Neural crest cell (in vitro differentiated cells): Measurements from ENCODE around the gene NOL4L. TPM values are rescaled to one million over a fixed set of nuclear protein-coding genes. Genes with fewer than 3 reads are reported as not detected.
A peak's percentile ranks its signal among the peaks of the same experiment; 100 is the strongest.
"Not testable (repeated sequence)": the region's sequence is repeated elsewhere in the genome, so short reads cannot be mapped to it uniquely, and the experiment has no call there.

ENCODE experiments used
- DNase-seq: peaks from one replicate; pipeline ENCODE4 v3.0.0; 2021; ENCODE audit warnings: low read depth, mixed read lengths, low spot score
- H3K27ac Mint-ChIP-seq: one replicate; pipeline ENCODE4 v1.8.0; 2021; ENCODE audit warnings: mild to moderate bottlenecking, mixed read lengths; ENCODE audit not compliant: unreplicated experiment
- H3K27me3 Mint-ChIP-seq: 2 replicates; pipeline ENCODE4 v1.8.0; 2021; ENCODE audit warnings: low read depth, mild to moderate bottlenecking, mixed read lengths
- H3K36me3 Mint-ChIP-seq: 2 replicates; pipeline ENCODE4 v1.8.0; 2021; ENCODE audit warnings: low read depth, mild to moderate bottlenecking, mixed read lengths
- H3K4me1 Mint-ChIP-seq: 2 replicates; pipeline ENCODE4 v1.8.0; 2021; ENCODE audit warnings: mixed read lengths
- H3K4me3 Mint-ChIP-seq: one replicate; pipeline ENCODE4 v1.8.0; 2021; ENCODE audit warnings: mild to moderate bottlenecking, mixed read lengths
- H3K9me3 Mint-ChIP-seq: 2 replicates; pipeline ENCODE4 v1.8.0; 2021; ENCODE audit warnings: mixed read lengths
- CTCF ChIP-seq: fragments of 200-600 bp; sonication (generic); conservative IDR thresholded peaks from 2 replicates; pipeline ENCODE4 v1.5.0; 2021; ENCODE audit warnings: antibody characterized with exemption, mild to moderate bottlenecking
- total RNA-seq: library from RNA; stranded (reverse); gene quantifications from 2 replicates; pipeline ENCODE4 v1.2.1, GENCODE V29; 2021

The NOL4L gene
- total RNA-seq, 1 donor from 2014 or later = 52.3 TPM

- H3K4me3 Mint-ChIP-seq = no peak overlapping the region
- no peaks in the 10 kb centered on the region for H3K36me3 Mint-ChIP-seq
- no peaks in the 10 kb centered on the region for H3K27me3 Mint-ChIP-seq
- H3K27ac Mint-ChIP-seq = no peak overlapping the region
- peaks cover 41% of the 10 kb centered on the region for H3K4me1 Mint-ChIP-seq
- DNase-seq = no peak
- TF ChIP-seq CTCF = no peak
- H3K9me3 Mint-ChIP-seq = no peaks in the 10 kb centered on the region
Measured at GRCh38 chr20:32495949-32496348, 89.2 kb downstream of the NOL4L start.

DNA sequence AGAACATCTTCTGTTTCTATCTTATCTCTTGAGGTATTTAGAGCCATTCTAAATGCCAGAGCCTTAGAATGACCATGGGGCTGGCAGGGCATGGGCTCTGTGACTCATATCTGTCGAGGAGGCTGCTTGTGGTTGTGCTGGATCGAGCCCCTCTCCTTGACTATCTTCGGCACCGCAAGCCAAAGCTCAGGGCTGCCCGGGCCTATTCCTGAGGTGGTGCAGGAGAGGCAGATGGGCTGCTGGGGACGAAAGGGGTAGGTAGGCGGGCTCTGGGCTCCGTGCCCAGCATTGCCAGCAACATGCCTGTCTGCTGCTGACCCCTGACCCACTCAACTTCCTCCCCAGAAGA is 89.9 kb downstream of the NOL4L start:
- H3K27ac Mint-ChIP-seq = no peak overlapping the region
- H3K4me3 Mint-ChIP-seq = no peak overlapping the region
- TF ChIP-seq CTCF = no peak
- no peaks in the 10 kb centered on the region for H3K9me3 Mint-ChIP-seq
- H3K27me3 Mint-ChIP-seq = no peaks in the 10 kb centered on the region
- no peaks in the 10 kb centered on the region for H3K36me3 Mint-ChIP-seq
- no peak for DNase-seq
- H3K4me1 Mint-ChIP-seq = peaks cover 41% of the 10 kb centered on the region

- Mint-ChIP-seq H3K27me3 (no peaks in the 10 kb centered on the region), H3K36me3 (no peaks in the 10 kb centered on the region), H3K4me3 (peak overlapping the region; percentile 6), H3K9me3 (no peaks in the 10 kb centered on the region), H3K4me1 (peaks cover 41% of the 10 kb centered on the region), H3K27ac (no peak overlapping the region)
- no peak for TF ChIP-seq CTCF
- no peak for DNase-seq
Measured at GRCh38 chr20:32494483-32495216, 90.5 kb downstream of the NOL4L start.

DNA sequence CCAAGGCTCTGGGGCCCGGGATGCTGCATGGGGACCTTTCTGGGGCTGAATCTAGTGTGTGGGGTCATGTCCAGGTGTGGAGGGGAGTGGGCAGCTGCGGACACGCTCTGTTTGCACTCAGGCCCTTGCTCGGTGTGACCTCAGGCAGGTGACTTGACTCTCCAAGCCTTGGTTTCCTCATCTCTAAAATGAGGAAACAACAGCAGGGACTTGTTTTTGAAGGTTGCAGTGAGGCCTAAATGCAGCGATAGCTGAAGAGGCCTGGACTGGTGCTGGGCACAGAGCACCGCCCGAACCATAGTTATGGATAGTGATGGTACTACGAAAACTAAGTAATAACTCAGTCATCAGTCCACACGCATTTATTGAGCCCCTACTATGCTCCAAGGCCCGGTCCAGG is 91.8 kb downstream of the NOL4L start:
- H3K36me3 Mint-ChIP-seq = no peaks in the 10 kb centered on the region
- no peak overlapping the region for H3K27ac Mint-ChIP-seq
- H3K9me3 Mint-ChIP-seq = peaks cover 1% of the 10 kb centered on the region

GRCh38 chr20:32491764-32492151 is 93.4 kb downstream of the NOL4L start:
- not testable (repeated sequence) for H3K27me3 Mint-ChIP-seq, DNase-seq, H3K36me3 Mint-ChIP-seq, H3K4me3 Mint-ChIP-seq, H3K9me3 Mint-ChIP-seq, H3K27ac Mint-ChIP-seq
- H3K4me1 Mint-ChIP-seq = peaks cover 20% of the 10 kb centered on the region

More for the DNA sequence above, 91.8 kb downstream of the NOL4L start:
- no peak for TF ChIP-seq CTCF
- Mint-ChIP-seq H3K4me1 (peaks cover 36% of the 10 kb centered on the region), H3K4me3 (peak overlapping the region; percentile 34), H3K27me3 (no peaks in the 10 kb centered on the region)
- no peak for DNase-seq

DNA sequence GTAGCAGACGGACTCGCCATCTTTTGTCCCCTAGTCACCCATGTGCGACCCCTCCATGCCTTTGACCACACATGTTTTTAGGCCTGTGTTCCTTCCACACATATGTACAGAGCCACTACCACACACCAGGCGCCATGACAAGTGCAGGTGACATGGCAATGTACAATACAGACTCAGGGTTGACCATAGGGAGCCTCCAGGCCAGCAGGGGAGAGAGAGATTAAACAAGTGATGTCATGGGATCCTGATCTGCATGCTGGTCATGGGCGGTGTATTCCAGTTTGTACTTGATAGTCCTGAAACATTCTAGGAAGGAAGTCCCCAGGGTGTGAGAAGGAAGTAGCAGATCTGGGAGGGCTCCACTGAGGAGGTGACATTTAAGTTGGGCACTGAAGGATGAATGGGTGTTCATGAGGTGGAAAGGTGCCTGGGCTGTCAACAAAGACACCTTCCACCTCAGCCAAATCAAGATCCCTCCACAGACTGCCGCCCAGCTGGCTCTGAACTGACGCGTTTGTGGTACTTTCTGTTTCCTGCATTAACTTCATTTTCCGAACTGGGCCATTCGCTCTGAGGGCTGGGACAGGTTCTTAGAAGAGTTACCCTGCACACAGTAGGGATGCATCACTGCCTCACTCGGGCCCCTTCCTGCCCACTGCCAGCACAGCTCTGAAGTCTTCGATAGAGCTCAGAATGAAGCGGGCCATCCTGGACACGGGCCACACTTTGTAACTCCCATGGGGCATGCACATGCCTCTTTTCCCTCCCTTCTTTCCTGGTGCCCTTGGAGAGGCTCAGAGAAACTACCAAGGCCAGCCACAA is 94.0 kb downstream of the NOL4L start:
- Mint-ChIP-seq H3K4me3 (no peak overlapping the region), H3K36me3 (no peaks in the 10 kb centered on the region), H3K9me3 (peaks cover 2% of the 10 kb centered on the region), H3K27ac (no peak overlapping the region), H3K4me1 (peaks cover 17% of the 10 kb centered on the region), H3K27me3 (peaks cover 4% of the 10 kb centered on the region)
- TF ChIP-seq CTCF = no peak
- no peak for DNase-seq
